BE2C (cell line): ENCODE measurements around the gene IFRD1. TPM values are rescaled to one million over a fixed set of nuclear protein-coding genes. Genes with fewer than 3 reads are reported as not detected.

Experiments
- DNase-seq: peaks from one replicate; pipeline ENCODE4 v3.0.0-alpha.2; 2020
- H3K27me3 ChIP-seq: fragments of 250-450 bp; sonication (Bioruptor Pico); 2 replicates; pipeline ENCODE4 v1.5.1; 2020; ENCODE audit warnings: mild to moderate bottlenecking
- H3K36me3 ChIP-seq: fragments of 250-450 bp; sonication (Bioruptor Pico); 2 replicates; pipeline ENCODE4 v1.5.1; 2020; ENCODE audit warnings: mild to moderate bottlenecking
- H3K4me1 ChIP-seq: fragments of 250-450 bp; sonication (Bioruptor Pico); 2 replicates; pipeline ENCODE4 v1.5.1; 2020
- H3K4me3 ChIP-seq: 2 replicates; pipeline ENCODE4 v1.5.1; 2011; ENCODE audit warnings: low read depth, low read length
- H3K9me3 ChIP-seq: fragments of 250-450 bp; sonication (Bioruptor Pico); 2 replicates; pipeline ENCODE4 v1.5.1; 2020
- CTCF ChIP-seq: IDR thresholded peaks from 2 replicates; pipeline ENCODE4 v1.5.1; 2012; ENCODE audit warnings: mild to moderate bottlenecking, low read depth, low read length
- polyA plus RNA-seq: library from polyadenylated mRNA; unstranded; fragments of >200 nt; gene quantifications from one replicate; pipeline ENCODE4 v1.2.1, GENCODE V29; 2012; ENCODE audit warnings: low read depth, missing spikeins; ENCODE audit not compliant: insufficient read length, insufficient read depth

IFRD1 gene
- polyA plus RNA-seq, result 120 TPM

- no peaks in the 10 kb centered on the region for H3K4me1 ChIP-seq
- H3K36me3 ChIP-seq, result peaks cover 5% of the 10 kb centered on the region
- peak; percentile 99 for DNase-seq
- TF ChIP-seq CTCF, result no peak
- no peaks in the 10 kb centered on the region for H3K9me3 ChIP-seq
- H3K27me3 ChIP-seq, result no peaks in the 10 kb centered on the region
- peak within 1 kb of the TSS; percentile 96 for H3K4me3 ChIP-seq
These were observed at the start of gene IFRD1 for GRCh38 chr7:112449902-112450806. Gene IFRD1 (plus strand): TSS chr7:112450460. CDS start chr7:112450689, 229 bp downstream.

- no peak for DNase-seq
- Histone ChIP-seq H3K36me3 (no peaks in the 10 kb centered on the region), H3K27me3 (no peaks in the 10 kb centered on the region), H3K9me3 (no peaks in the 10 kb centered on the region), H3K4me1 (no peaks in the 10 kb centered on the region), H3K4me3 (no peak overlapping the region)
- no peak for TF ChIP-seq CTCF
These were observed 45.9 kb upstream of the IFRD1 start for GRCh38 chr7:112404321-112404720.

- TF ChIP-seq CTCF, result no peak
- Histone ChIP-seq H3K9me3 (no peaks in the 10 kb centered on the region), H3K4me1 (no peaks in the 10 kb centered on the region), H3K4me3 (no peak overlapping the region), H3K36me3 (no peaks in the 10 kb centered on the region), H3K27me3 (no peaks in the 10 kb centered on the region)
- no peak for DNase-seq
These were observed 45.0 kb upstream of the IFRD1 start for GRCh38 chr7:112405286-112405685.

GRCh38 chr7:112407261-112407660 is 43.0 kb upstream of the IFRD1 start:
- Histone ChIP-seq H3K4me3 (no peak overlapping the region), H3K9me3 (no peaks in the 10 kb centered on the region), H3K27me3 (no peaks in the 10 kb centered on the region), H3K36me3 (no peaks in the 10 kb centered on the region), H3K4me1 (no peaks in the 10 kb centered on the region)
- no peak for DNase-seq
- TF ChIP-seq CTCF, result no peak

GRCh38 chr7:112410092-112410491 is 40.2 kb upstream of the IFRD1 start:
- TF ChIP-seq CTCF, result no peak
- Histone ChIP-seq H3K27me3 (no peaks in the 10 kb centered on the region), H3K4me3 (no peak overlapping the region), H3K9me3 (no peaks in the 10 kb centered on the region), H3K4me1 (no peaks in the 10 kb centered on the region), H3K36me3 (no peaks in the 10 kb centered on the region)
- no peak for DNase-seq

GRCh38 chr7:112411186-112411795 is 39.0 kb upstream of the IFRD1 start:
- peak; percentile 79 for TF ChIP-seq CTCF
- H3K9me3 ChIP-seq, result no peaks in the 10 kb centered on the region
- no peaks in the 10 kb centered on the region for H3K27me3 ChIP-seq
- H3K4me3 ChIP-seq, result no peak overlapping the region
- H3K4me1 ChIP-seq, result no peaks in the 10 kb centered on the region
- DNase-seq, result peak; percentile 46
- H3K36me3 ChIP-seq, result no peaks in the 10 kb centered on the region
